OCI-LY7 (cell line): ENCODE results near the gene C9orf40. TPM values are rescaled to one million over a fixed set of nuclear protein-coding genes. Genes with fewer than 3 reads are reported as not detected.
A peak's percentile ranks its signal among the peaks of the same experiment; 100 is the strongest.

Experiments used
- BruUV-seq: library from RNA; stranded (reverse); fragments of 400-500 nt; replicated peaks from 2 replicates; lab custom pipeline; 2021; lab: Mats Ljungman, UMichigan
- CTCF ChIA-PET: fragments of 300-600 bp; sonication (Branson Sonifier 250); formaldehyde crosslinking; loops from one replicate; lab custom pipeline; 2022; ENCODE audit warnings: antibody characterized with exemption; ENCODE audit not compliant: unreplicated experiment; lab: Charles Lee
- POLR2A ChIA-PET: fragments of 300-600 bp; sonication (Branson Sonifier 250); formaldehyde crosslinking; loops from one replicate; lab custom pipeline; 2022; ENCODE audit warnings: antibody characterized with exemption; lab: Charles Lee
- DNase-seq: peaks from one replicate; pipeline ENCODE4 v3.0.0-alpha.2; 2015; ENCODE audit warnings: low spot score
- H2AFZ ChIP-seq: fragments of 200-600 bp; sonication (generic), shearing (Covaris generic); 2 replicates; pipeline ENCODE4 v1.6.1; 2014; ENCODE audit warnings: mild to moderate bottlenecking, antibody characterized with exemption, low read length, moderate library complexity
- H3K27ac ChIP-seq: fragments of 200-600 bp; sonication (generic); 2 replicates; pipeline ENCODE4 v1.5.1; 2014; ENCODE audit warnings: mixed run types, low read depth, mild to moderate bottlenecking, moderate library complexity, low read length, inconsistent platforms; ENCODE audit not compliant: poor library complexity, severe bottlenecking
- H3K36me3 ChIP-seq: fragments of 200-600 bp; sonication (generic); 2 replicates; pipeline ENCODE4 v1.6.1; 2014; ENCODE audit warnings: mild to moderate bottlenecking, antibody characterized with exemption, low read length, moderate library complexity, mixed read lengths; ENCODE audit not compliant: insufficient read depth
- H3K4me1 ChIP-seq: fragments of 200-600 bp; sonication (generic); 2 replicates; pipeline ENCODE4 v1.5.1; 2014; ENCODE audit warnings: mild to moderate bottlenecking, low read length; ENCODE audit not compliant: insufficient read depth, poor library complexity, severe bottlenecking
- H3K4me2 ChIP-seq: fragments of 200-600 bp; sonication (generic); 2 replicates; pipeline ENCODE4 v1.6.1; 2014; ENCODE audit warnings: mild to moderate bottlenecking, low read length
- H3K4me3 ChIP-seq: fragments of 200-600 bp; sonication (generic); 2 replicates; pipeline ENCODE4 v1.5.1; 2014; ENCODE audit warnings: mild to moderate bottlenecking, low read depth, low read length; ENCODE audit not compliant: poor library complexity, severe bottlenecking
- H3K79me2 ChIP-seq: fragments of 200-600 bp; sonication (generic); 2 replicates; pipeline ENCODE4 v1.6.1; 2016; ENCODE audit warnings: low read depth, mild to moderate bottlenecking, low read length, moderate library complexity, mixed read lengths; ENCODE audit not compliant: insufficient read depth
- H3K9me2 ChIP-seq: fragments of 200-600 bp; sonication (generic); 2 replicates; pipeline ENCODE4 v1.6.1; 2016; ENCODE audit warnings: mild to moderate bottlenecking, low read length, mixed read lengths; ENCODE audit not compliant: insufficient read depth
- H3K9me3 ChIP-seq: fragments of 200-600 bp; sonication (generic); 2 replicates; pipeline ENCODE4 v1.6.1; 2014; ENCODE audit warnings: mild to moderate bottlenecking, mixed run types, low read length, mixed read lengths
- H4K20me1 ChIP-seq: fragments of 200-600 bp; sonication (generic); 2 replicates; pipeline ENCODE4 v1.6.1; 2014; ENCODE audit warnings: mild to moderate bottlenecking, antibody characterized with exemption, low read length, moderate library complexity, mixed read lengths; ENCODE audit not compliant: insufficient read depth
- EZH2phosphoT487 ChIP-seq: fragments of 200-600 bp; sonication (generic); IDR thresholded peaks from 2 replicates; pipeline ENCODE4 v1.6.1; 2018; ENCODE audit warnings: low read depth, borderline replicate concordance, mild to moderate bottlenecking, mixed run types, antibody characterized with exemption, low read length, moderate library complexity, mixed read lengths
- intact Hi-C: fragments of 100-400 bp; cut with micrococcal nuclease; formaldehyde crosslinking; loops from one replicate; pipeline ENCODE4 v1.10.0; 2022; ENCODE audit not compliant: unreplicated experiment
- total RNA-seq, 2 experiments: library from RNA; depleted of rRNA in 1 of 2; stranded (reverse); fragments of >200 nt in 1 of 2; shearing (Covaris generic) in 1 of 2; gene quantifications; 2 replicates each; pipeline ENCODE4 v1.2.3, GENCODE V29; 2014 to 2022
- TF ChIP-seq, protein P1 (sequence below): fragments of 200-600 bp; sonication (generic); conservative IDR thresholded peaks from 2 replicates; pipeline ENCODE4 v1.5.1; 2014; ENCODE audit warnings: mild to moderate bottlenecking, antibody characterized with exemption, low read length, moderate library complexity, mixed read lengths

C9orf40 gene
- total RNA-seq, 2 experiments from 2014 or later = 19.8 to 41.3 TPM

DNA sequence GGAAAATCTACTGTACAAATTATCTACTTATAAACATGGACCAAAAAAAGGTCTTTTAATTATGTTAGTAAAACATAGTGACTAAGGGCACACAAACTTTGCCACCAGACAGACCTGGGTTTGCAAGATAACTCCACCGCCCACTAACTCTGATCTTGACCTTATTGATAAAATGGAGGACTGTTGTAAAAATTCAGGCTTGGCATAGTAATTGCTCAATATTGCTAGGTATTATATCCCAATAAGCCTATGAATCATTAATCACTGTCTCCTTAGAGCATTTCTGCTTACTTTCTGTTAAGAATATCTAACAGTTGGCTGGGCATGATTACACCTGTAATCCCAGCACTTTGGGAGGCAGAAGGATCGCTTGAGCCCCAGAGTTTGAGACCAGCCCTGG is 3.8 kb downstream of the C9orf40 start:
- Histone ChIP-seq H3K4me2 (peak overlapping the region; percentile 90), H3K4me1 (peaks cover 25% of the 10 kb centered on the region), H3K9me3 (no peaks in the 10 kb centered on the region), H2AFZ (no peak overlapping the region), H3K79me2 (peaks cover 45% of the 10 kb centered on the region), H3K36me3 (peaks cover 38% of the 10 kb centered on the region), H3K4me3 (peak overlapping the region; percentile 90), H3K9me2 (no peaks in the 10 kb centered on the region), H4K20me1 (peaks cover 17% of the 10 kb centered on the region), H3K27ac (no peak overlapping the region)
- ChIA-PET CTCF (no interaction called here), POLR2A (no interaction called here)
- intact Hi-C loops = no loop called here
- DNase-seq = no peak
- no TSS peak for BruUV-seq
- TF ChIP-seq, protein P1, sequence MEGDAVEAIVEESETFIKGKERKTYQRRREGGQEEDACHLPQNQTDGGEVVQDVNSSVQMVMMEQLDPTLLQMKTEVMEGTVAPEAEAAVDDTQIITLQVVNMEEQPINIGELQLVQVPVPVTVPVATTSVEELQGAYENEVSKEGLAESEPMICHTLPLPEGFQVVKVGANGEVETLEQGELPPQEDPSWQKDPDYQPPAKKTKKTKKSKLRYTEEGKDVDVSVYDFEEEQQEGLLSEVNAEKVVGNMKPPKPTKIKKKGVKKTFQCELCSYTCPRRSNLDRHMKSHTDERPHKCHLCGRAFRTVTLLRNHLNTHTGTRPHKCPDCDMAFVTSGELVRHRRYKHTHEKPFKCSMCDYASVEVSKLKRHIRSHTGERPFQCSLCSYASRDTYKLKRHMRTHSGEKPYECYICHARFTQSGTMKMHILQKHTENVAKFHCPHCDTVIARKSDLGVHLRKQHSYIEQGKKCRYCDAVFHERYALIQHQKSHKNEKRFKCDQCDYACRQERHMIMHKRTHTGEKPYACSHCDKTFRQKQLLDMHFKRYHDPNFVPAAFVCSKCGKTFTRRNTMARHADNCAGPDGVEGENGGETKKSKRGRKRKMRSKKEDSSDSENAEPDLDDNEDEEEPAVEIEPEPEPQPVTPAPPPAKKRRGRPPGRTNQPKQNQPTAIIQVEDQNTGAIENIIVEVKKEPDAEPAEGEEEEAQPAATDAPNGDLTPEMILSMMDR = no peak
- no peak for TF ChIP-seq EZH2phosphoT487

DNA sequence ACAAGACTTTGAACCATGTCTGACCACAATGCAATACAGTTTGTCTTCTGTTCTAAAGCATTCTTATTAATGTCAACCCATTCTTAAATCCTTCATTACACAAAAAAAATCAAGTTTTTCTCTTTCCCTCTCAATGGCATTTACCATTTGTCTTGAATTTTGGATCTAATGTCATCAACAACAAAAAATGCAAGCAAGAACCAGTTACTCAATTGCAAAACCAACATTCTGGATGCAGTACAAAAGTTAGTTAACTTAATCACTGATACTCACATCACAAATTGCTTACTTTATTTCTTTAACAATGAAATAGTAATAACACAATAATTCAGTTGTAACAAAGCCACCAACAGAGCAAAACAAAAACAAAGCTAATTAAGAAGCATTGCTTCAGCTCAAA is 6.0 kb downstream of the C9orf40 start:
- Histone ChIP-seq H3K4me3 (no peak overlapping the region), H3K9me2 (no peaks in the 10 kb centered on the region), H3K4me1 (peaks cover 24% of the 10 kb centered on the region), H3K79me2 (peaks cover 39% of the 10 kb centered on the region), H4K20me1 (peaks cover 17% of the 10 kb centered on the region), H3K27ac (no peak overlapping the region), H3K36me3 (peaks cover 38% of the 10 kb centered on the region), H2AFZ (no peak overlapping the region), H3K9me3 (no peaks in the 10 kb centered on the region), H3K4me2 (no peak overlapping the region)
- intact Hi-C loops = no loop called here
- POLR2A ChIA-PET = interaction anchor here (0.6 to 1.3 kb wide), 6 partner anchors 10 to 1330 kb away, joined by 3 to 5 read pairs (median 3); no protein-coding TSS in a partner anchor
- BruUV-seq = no TSS peak
- CTCF ChIA-PET = interaction anchor here (0.6 kb wide), 1 partner anchor 51 kb away, joined by 4 read pairs; no protein-coding TSS in a partner anchor
- no peak for DNase-seq
- no peak for TF ChIP-seq EZH2phosphoT487
- TF ChIP-seq, protein P1 = no peak

DNA sequence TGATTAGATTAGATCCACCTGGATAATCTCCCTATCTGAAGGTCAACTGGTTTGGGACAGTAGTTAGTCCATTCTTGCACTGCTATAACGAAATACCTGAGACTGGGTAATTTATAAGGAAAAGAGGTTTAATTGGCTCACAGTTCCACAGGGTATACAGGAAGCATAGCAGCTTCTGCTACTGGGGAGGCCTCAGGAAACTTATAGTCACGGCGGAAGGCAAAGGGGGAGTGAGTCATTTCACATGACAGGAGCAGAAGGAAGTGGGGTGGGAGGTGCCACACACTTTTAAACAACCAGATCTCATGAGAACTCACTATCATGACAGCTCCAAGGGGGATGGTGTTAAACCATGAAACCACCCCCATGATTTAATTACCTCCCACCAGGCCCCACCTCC is 9.9 kb downstream of the C9orf40 start:
- intact Hi-C loops = no loop called here
- no peak overlapping the region for H3K27ac ChIP-seq
- no peak overlapping the region for H3K4me3 ChIP-seq
- BruUV-seq = no TSS peak
- DNase-seq = no peak
- H3K4me1 ChIP-seq = no peaks in the 10 kb centered on the region
- H3K4me2 ChIP-seq = no peak overlapping the region
- H3K36me3 ChIP-seq = peaks cover 24% of the 10 kb centered on the region
- ChIA-PET CTCF (no interaction called here), POLR2A (interaction anchor here (1.0 kb wide), 1 partner anchor 8 kb away, joined by 7 read pairs; no protein-coding TSS in a partner anchor)
- H4K20me1 ChIP-seq = no peaks in the 10 kb centered on the region
- no peaks in the 10 kb centered on the region for H3K9me2 ChIP-seq
- no peaks in the 10 kb centered on the region; the same call in 1 of the 2 replicates for H3K79me2 ChIP-seq
- H2AFZ ChIP-seq = no peak overlapping the region
- H3K9me3 ChIP-seq = no peaks in the 10 kb centered on the region
- no peak for TF ChIP-seq EZH2phosphoT487
- TF ChIP-seq, protein P1 = no peak
